ENCODE data around the gene SLC30A1.

GRCh38 chr1:211526101-211526500 is 52.9 kb downstream of the SLC30A1 start:
- TF ChIP-seq CTCF (conservative IDR thresholded peaks at IDR 0.05; ENCODE audit: low read length): no peak
- TF ChIP-seq EZH2phosphoT487 (IDR thresholded peaks at IDR 0.05; ENCODE audit: borderline replicate concordance): no peak
